Adrenal gland (tissue), 12 donors: ENCODE data around the gene CHST11. TPM values are rescaled to one million over a fixed set of nuclear protein-coding genes. Genes with fewer than 3 reads are reported as not detected.

ENCODE experiments used
- DNase-seq, 7 donors: peaks; one replicate each; pipeline ENCODE4 v3.0.0-alpha.2; 2019 to 2020
- H3K27ac ChIP-seq, 5 donors: fragments of 200-600 bp; sonication (generic) in 4 of 5; 1 replicate in 3 of 5; 2 replicates in 2 of 5; pipeline versions ENCODE4 v1.5.1 to v1.8.0; 2016 to 2020; ENCODE audit warnings: mild to moderate bottlenecking in 1 of 5
- H3K27me3 ChIP-seq: fragments of 200-600 bp; 2 replicates; pipeline ENCODE4 v1.8.0; 2021
- H3K36me3 ChIP-seq, 2 donors: fragments of 200-600 bp; replicated peaks in 1 of 2; 1 replicate in 1 of 2; 2 replicates in 1 of 2; pipeline versions ENCODE4 v1.5.1 to v1.8.0; 2018 to 2022
- H3K4me1 ChIP-seq, 2 donors: fragments of 200-600 bp; replicated peaks in 1 of 2; 1 replicate in 1 of 2; 2 replicates in 1 of 2; pipeline versions ENCODE4 v1.5.1 to v1.8.0; 2018 to 2021
- H3K4me3 ChIP-seq, 4 donors: fragments of 200-600 bp; sonication (generic) in 3 of 4; one replicate each; pipeline ENCODE4 v1.5.1; 2016 to 2018
- H3K9me3 ChIP-seq, 3 donors: fragments of 200-600 bp; sonication (generic) in 1 of 3; replicated peaks in 1 of 3; 1 replicate in 2 of 3; 2 replicates in 1 of 3; pipeline versions ENCODE4 v1.5.1 to v1.8.0; 2016 to 2021
- POLR2A ChIP-seq, 2 donors: fragments of 450-650 bp; IDR thresholded peaks; one replicate each; pipeline ENCODE4 v1.6.1; 2017; ENCODE audit warnings: antibody characterized with exemption in 2 of 2, mild to moderate bottlenecking in 2 of 2, moderate library complexity in 1 of 2
- WGBS, 4 donors: extraction: QIAGEN DNeasy Blood & Tissue Kit in 2 of 4; methylation state at CpG; one replicate each; pipeline versions ENCODE4 v1.1.5 to v1.1.7; 2013 to 2017; 5-methylcytosine and 5-hydroxymethylcytosine counted together
- intact Hi-C, 2 donors: fragments of 100-400 bp; cut with DNase I; formaldehyde crosslinking; loops; one replicate each; pipeline versions ENCODE4 v1.14.1 to v1.15.0; 2022 to 2023
- polyA plus RNA-seq, 3 donors: library from polyadenylated mRNA; stranded (reverse); fragments of 200-250 nt in 2 of 3; fragments of 350-450 nt in 1 of 3; fragmentation: Illumina TruSeq in 1 of 3; extraction: RNeasy Lipid Tissue Mini Kit (QIAGEN cat#74804) in 1 of 3; gene quantifications; one replicate each; pipeline ENCODE4 v1.2.3, GENCODE V29; 2013 to 2014
- total RNA-seq, 9 donors: library from RNA; depleted of rRNA in 4 of 9; stranded (reverse); fragments of >200 nt in 4 of 9; fragments of 120-200 nt in 1 of 9; fragmentation: NEBNext Ultra II Directional in 1 of 9; extraction: Animal tissue kit (Norgen Biotek cat#: 25700) in 1 of 9; gene quantifications; one replicate each; pipeline versions ENCODE4 v1.1.0 to v1.2.4, GENCODE V29; 2013 to 2023
- TF ChIP-seq, protein P1 (sequence below), 6 experiments: fragments of 450-650 bp in 4 of 6; fragments of 200-600 bp in 2 of 6; sonication (generic) in 1 of 6; IDR thresholded peaks; 1 replicate in 5 of 6; 2 replicates in 1 of 6; pipeline versions ENCODE4 v1.5.1 to v1.8.0; 2016 to 2021; ENCODE audit warnings: antibody characterized with exemption in 6 of 6, mild to moderate bottlenecking in 2 of 6, moderate library complexity in 1 of 6
- donor health status: healthy with polysubstance abuse.
- donor health status: Bipolar disorder and iron deficiency.
- donor health status: DM: yes; HTN: yes; CAD: no.
- donor health status: DM: no; HTN: no; CAD: no.
- donor health status: DM: no; HTN: no; CAD: no.
- donor health status: DM: yes; HTN: yes; CAD: no.

Gene CHST11
- total and polyA plus RNA-seq, 12 donors, result 6.2 to 95.1 (median 29.8) TPM

DNA sequence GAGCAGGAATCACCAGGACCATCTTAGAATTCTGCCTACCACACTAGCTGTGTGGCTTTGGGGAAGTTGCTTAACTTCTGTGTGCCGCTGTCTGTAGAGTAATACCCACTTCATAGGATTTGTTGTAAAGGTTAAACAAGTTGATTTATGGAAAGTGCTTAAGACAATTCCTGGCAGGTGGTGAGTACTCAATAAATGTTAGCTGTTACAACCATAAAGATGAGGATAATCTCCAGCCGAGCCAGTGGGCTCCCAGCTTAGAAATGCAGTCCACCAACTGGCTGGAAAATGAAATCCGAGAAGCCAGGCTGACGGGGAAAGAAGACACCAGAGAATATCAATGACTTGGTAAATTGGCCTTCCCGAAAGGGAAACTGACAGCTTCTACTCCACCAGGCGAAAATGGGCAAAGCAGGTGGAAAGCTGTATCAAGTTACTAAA is 173.5 kb downstream of the CHST11 start:
- DNase-seq, result no peak
- intact Hi-C loops, result no loop called here

DNA sequence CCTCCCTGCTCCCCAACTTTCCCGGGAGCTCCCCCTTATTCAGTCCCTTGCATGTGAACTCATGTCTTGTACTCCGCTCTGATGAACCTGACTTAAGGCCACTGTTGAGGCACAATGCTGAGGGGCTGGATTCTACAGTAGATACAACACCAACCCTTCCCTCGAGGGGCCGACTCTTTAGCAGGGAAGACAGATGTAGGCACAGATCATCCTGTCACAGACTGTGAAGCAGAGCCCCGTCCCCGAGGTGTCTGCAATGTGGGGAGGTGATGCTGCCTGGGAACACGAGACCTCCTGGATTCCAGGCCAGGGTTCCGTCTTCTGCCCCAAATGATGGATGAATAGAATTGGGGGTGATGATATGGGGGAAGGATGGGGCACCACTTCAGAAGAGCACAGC is 175.1 kb downstream of the CHST11 start:
- DNase-seq, result no peak
- Histone ChIP-seq H3K27ac (no peak overlapping the region), H3K9me3 (no peaks in the 10 kb centered on the region), H3K27me3 (no peaks in the 10 kb centered on the region), H3K4me1 (no peaks in the 10 kb centered on the region), H3K4me3 (no peak overlapping the region), H3K36me3 (no peaks in the 10 kb centered on the region)
- intact Hi-C loops, result no loop called here
- WGBS, 4 donors, result 93 to 98% (median 96%) methylated on average over 7 to 8 of the region's 8 CpGs
- TF ChIP-seq, protein P1, sequence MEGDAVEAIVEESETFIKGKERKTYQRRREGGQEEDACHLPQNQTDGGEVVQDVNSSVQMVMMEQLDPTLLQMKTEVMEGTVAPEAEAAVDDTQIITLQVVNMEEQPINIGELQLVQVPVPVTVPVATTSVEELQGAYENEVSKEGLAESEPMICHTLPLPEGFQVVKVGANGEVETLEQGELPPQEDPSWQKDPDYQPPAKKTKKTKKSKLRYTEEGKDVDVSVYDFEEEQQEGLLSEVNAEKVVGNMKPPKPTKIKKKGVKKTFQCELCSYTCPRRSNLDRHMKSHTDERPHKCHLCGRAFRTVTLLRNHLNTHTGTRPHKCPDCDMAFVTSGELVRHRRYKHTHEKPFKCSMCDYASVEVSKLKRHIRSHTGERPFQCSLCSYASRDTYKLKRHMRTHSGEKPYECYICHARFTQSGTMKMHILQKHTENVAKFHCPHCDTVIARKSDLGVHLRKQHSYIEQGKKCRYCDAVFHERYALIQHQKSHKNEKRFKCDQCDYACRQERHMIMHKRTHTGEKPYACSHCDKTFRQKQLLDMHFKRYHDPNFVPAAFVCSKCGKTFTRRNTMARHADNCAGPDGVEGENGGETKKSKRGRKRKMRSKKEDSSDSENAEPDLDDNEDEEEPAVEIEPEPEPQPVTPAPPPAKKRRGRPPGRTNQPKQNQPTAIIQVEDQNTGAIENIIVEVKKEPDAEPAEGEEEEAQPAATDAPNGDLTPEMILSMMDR (IDR thresholded peaks at IDR 0.05), result no peak
- no peak for TF ChIP-seq POLR2A (IDR thresholded peaks at IDR 0.05)

More for the DNA sequence above, 173.5 kb downstream of the CHST11 start:
- WGBS, 4 donors, result 75 to 85% (median 80%) methylated on average over 6 of the region's 6 CpGs
- Histone ChIP-seq H3K27ac (no peak overlapping the region), H3K4me3 (no peak overlapping the region), H3K27me3 (no peaks in the 10 kb centered on the region), H3K9me3 (no peaks in the 10 kb centered on the region), H3K36me3 (no peaks in the 10 kb centered on the region), H3K4me1 (no peaks in the 10 kb centered on the region)
- TF ChIP-seq, protein P1 (IDR thresholded peaks at IDR 0.05), result no peak
- TF ChIP-seq POLR2A (IDR thresholded peaks at IDR 0.05), result no peak

DNA sequence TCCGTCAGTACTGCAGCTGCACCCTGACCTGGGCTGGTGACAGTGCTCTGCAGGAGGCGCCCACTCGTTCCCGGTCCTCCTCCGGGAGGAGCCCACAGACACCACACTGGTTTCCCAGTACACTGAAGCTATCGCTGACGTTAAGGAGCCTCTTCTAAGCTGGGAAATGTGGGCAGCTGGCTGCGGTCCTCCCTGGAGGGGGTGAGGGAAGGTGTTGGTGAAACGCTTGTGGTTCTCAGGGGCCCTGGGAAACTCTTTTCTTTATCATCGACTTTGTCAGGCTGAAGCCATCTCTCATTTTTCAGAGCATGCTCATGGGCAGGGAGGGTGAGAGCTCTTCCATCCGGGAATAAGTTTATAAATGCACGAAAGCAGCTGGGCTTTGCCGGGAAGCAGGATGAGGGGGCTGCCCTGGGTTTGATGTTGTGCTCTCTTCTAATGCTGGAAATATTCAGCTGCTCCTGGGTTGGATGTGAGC is 176.0 kb downstream of the CHST11 start:
- peaks cover 0 to 4% of the 10 kb centered on the region in 2 donors for H3K4me1 ChIP-seq
- no peaks in the 10 kb centered on the region for H3K27me3 ChIP-seq
- H3K36me3 ChIP-seq, result no peaks in the 10 kb centered on the region
- no peaks in the 10 kb centered on the region for H3K9me3 ChIP-seq
- H3K4me3 ChIP-seq, result no peak overlapping the region
- 67 to 77% (median 69%) methylated on average over 11 to 13 of the region's 13 CpGs for WGBS, 4 donors
- TF ChIP-seq, protein P1 (IDR thresholded peaks at IDR 0.05), result no peak
- TF ChIP-seq POLR2A (IDR thresholded peaks at IDR 0.05), result no peak
- intact Hi-C loops, result no loop called here
- no peak overlapping the region for H3K27ac ChIP-seq
- DNase-seq, result no peak

DNA sequence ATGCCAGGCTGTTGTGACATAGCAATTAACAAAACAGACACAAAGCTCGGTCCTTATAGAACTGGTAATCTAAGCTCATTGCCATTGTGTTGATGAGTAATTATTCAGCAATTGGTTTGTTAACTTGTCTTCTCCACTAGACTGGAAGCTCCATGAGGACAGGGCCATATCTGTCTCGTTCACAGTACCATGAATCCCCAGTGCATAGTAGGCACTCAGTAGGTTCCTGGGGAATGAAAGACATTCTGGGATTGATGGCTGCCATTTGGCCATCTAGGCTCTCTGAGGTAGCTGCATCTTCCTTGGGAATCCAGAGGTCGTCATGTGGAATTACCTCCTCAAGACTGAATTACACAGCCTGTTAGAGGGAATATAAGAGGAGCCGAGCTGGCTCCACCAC is 177.3 kb downstream of the CHST11 start:
- no peak overlapping the region for H3K27ac ChIP-seq
- WGBS, 4 donors, result 92 to 96% (median 94%) methylated on average over 4 of the region's 4 CpGs

More for the DNA sequence above, 177.3 kb downstream of the CHST11 start:
- DNase-seq, result no peak
- no peaks in the 10 kb centered on the region for H3K36me3 ChIP-seq
- H3K4me3 ChIP-seq, result no peak overlapping the region
- no peaks in the 10 kb centered on the region for H3K9me3 ChIP-seq
- intact Hi-C loops, result no loop called here
- TF ChIP-seq, protein P1 (IDR thresholded peaks at IDR 0.05), result no peak
- TF ChIP-seq POLR2A (IDR thresholded peaks at IDR 0.05), result no peak
- H3K27me3 ChIP-seq, result no peaks in the 10 kb centered on the region
- H3K4me1 ChIP-seq, result peaks cover 0 to 8% of the 10 kb centered on the region in 2 donors
